ENCODE measurements around the gene HOMER1. TPM values are rescaled to one million over a fixed set of nuclear protein-coding genes. Genes with fewer than 3 reads are reported as not detected.
A peak's percentile ranks its signal among the peaks of the same experiment; 100 is the strongest.

HOMER1 gene
- total and polyA plus RNA-seq, 5 experiments from 2014 or later, result 0.70 to 5.4 (median 3.3) TPM

DNA sequence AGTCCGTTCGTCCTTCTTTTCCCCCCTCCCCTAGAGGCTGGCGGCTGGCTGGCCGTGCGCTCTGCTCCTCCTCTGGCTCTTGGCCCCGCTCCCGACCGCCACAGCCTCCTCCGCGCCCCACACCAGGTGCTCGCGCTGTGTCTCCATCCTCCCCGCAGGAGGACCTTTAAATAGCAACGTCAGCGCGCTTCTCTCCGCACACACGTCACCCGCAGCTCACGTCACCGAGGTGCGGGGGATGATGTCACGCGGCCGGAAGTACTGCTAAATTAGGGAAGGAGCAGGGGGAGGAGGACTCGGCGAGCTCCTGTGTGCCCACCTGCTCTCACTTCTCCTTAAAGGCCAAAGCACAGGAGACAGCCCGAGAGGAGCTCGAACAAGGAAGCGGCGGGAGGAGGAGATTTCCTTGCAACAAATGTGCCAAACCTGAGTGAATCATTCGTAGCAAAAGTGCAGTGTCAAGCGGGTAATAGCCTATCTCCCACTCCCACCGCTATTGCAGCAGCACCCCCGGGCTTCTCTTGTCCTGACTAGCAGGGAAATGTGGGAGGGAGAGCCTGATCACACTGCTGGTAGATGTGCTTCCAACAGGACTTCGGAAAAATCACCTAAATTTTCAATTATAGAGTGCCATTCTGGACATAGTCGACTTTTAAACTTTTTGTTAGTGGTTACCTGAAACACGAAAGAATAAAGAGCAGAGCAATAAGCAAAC is 614 bp upstream of the HOMER1 start:
- H3K27ac Mint-ChIP-seq, result peak overlapping the region; percentile 93 to 100 (median 99)
- H3K9me3 Mint-ChIP-seq, result no peaks in the 10 kb centered on the region
- peaks cover 0 to 2% (median 0%) of the 10 kb centered on the region in 3 donors for H3K36me3 Mint-ChIP-seq
- H3K4me3 Mint-ChIP-seq, result peak overlapping the region; percentile 90 to 100 (median 98)
- peaks cover 15 to 42% (median 35%) of the 10 kb centered on the region in 4 donors for H3K4me1 Mint-ChIP-seq
- H3K27me3 Mint-ChIP-seq, result peaks cover 0 to 26% (median 14%) of the 10 kb centered on the region in 5 donors
- DNase-seq (peak; percentile 80 to 96 (median 93)), ATAC-seq (peak; percentile 72 to 84)
- POLR2A ChIA-PET, result interaction anchor here (0.6 to 1.5 kb wide), 8 partner anchors 13 to 1024 kb away, joined by 3 to 9 read pairs (median 4); partner anchors contain the start of genes ARSB, JMY and TENT2

DNA sequence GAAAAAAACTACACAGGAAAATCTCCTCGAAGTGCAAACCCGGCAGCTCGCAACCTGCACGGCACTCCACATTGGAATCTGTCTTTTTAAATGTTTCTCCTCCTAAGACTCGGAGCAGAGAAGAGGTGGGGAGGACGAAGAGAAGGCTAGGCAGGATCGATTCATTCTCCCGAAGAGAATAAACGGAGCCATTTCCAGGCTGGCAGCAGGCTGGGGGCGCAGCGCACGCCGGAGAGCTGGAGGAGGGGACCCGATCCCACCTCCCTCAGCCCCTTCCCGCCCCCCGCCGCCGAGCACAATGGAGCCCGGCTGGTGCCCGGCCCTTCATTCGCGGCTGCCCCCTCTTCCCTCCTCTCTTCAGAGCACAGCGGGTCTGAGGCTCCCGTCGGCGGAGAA is 628 bp downstream of the HOMER1 start:
- Mint-ChIP-seq H3K27ac (peak overlapping the region in 9 of 10 donors; percentile 53 to 90 (median 80)), H3K4me1 (peaks cover 22 to 45% (median 39%) of the 10 kb centered on the region in 4 donors), H3K36me3 (peaks cover 0 to 2% (median 0%) of the 10 kb centered on the region in 3 donors), H3K27me3 (peaks cover 0 to 29% (median 14%) of the 10 kb centered on the region in 5 donors), H3K4me3 (peak overlapping the region; percentile 79 to 99 (median 86)), H3K9me3 (no peaks in the 10 kb centered on the region)
- POLR2A ChIA-PET, result interaction anchor here (0.6 to 1.5 kb wide), 5 partner anchors 17 to 639 kb away, joined by 3 to 9 read pairs (median 4); partner anchors contain the start of gene TENT2
- ATAC-seq (peak in 1 of 2 donors; percentile 20), DNase-seq (peak in 3 of 10 donors; percentile 19 to 22 (median 20))

DNA sequence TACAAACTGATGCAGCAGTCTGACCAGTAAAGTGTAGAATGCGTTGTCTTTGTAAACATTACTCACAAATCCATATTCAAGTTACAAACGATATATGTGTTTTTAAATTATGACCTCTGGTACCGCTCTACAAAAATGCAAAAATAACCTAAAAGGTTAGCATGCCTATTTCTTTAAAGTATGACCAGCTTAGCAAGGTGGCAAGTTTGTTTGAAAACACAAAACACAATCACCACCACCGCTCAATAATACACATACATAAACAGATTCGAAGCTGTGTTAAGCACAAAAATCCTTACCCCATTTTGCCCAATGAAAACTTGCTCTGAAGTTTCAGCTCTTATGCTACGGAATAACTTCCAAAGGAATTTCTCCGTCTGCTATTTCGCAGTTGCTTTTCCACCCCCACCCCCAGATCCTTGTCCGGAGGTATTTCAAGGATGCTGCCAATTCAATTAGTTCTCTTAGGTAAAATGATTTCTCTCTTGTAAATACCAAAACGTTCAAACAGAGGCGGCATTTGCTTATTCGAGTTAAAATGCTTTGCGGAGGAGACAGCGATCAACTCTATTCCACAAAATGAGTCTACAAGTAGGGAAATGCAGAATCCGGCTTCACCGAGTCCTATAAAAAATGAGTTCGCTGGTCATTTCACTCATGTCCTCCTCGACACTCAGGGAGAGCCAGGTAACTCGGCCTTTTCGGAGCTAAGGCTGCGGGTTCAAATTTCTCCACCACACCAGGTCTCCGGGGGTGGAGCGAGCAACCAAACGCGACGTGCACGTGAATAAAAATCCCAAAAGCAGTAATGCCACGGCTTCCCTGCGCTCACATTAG is 1.2 kb downstream of the HOMER1 start:
- POLR2A ChIA-PET, result interaction anchor here (0.6 to 1.2 kb wide), 2 partner anchors 608 to 639 kb away, joined by 3 to 5 read pairs; no protein-coding TSS in a partner anchor
- Mint-ChIP-seq H3K36me3 (peaks cover 0 to 2% (median 0%) of the 10 kb centered on the region in 3 donors), H3K9me3 (no peaks in the 10 kb centered on the region), H3K4me1 (peaks cover 19 to 43% (median 35%) of the 10 kb centered on the region in 4 donors), H3K4me3 (peak overlapping the region; percentile 79 to 99 (median 86)), H3K27me3 (peaks cover 0 to 29% (median 14%) of the 10 kb centered on the region in 5 donors), H3K27ac (peak overlapping the region in 9 of 10 donors; percentile 54 to 90 (median 80))
- DNase-seq (peak in 4 of 10 donors; percentile 6 to 23 (median 16)), ATAC-seq (no peak)

DNA sequence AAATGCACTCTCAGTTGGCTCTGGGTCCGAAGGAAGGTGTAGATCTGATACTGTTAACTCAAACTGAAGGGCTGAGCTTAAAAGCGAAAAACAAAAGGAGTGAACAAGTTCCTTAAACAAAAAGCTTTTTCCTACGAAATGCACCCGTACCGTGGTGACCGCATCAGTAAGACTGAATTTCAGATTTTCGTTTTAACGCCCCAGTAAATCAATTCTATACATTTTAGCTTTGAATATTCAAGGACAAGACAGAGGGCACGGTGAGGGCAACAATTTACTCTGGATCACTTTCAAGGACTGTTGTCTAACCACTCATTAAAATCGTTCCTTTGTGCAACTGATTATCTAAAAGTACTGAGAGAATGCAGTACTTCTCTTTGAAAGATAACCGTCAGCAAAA is 1.9 kb downstream of the HOMER1 start:
- Mint-ChIP-seq H3K27me3 (peaks cover 0 to 31% (median 14%) of the 10 kb centered on the region in 5 donors), H3K4me3 (peak overlapping the region in 8 of 10 donors; percentile 7 to 99 (median 84)), H3K4me1 (peaks cover 18 to 37% (median 30%) of the 10 kb centered on the region in 4 donors), H3K27ac (peak overlapping the region in 1 of 10 donors; percentile 84), H3K9me3 (no peaks in the 10 kb centered on the region), H3K36me3 (peaks cover 0 to 2% (median 0%) of the 10 kb centered on the region in 3 donors)
- ATAC-seq, result no peak
- no peak for DNase-seq
- POLR2A ChIA-PET, result no interaction called here

DNA sequence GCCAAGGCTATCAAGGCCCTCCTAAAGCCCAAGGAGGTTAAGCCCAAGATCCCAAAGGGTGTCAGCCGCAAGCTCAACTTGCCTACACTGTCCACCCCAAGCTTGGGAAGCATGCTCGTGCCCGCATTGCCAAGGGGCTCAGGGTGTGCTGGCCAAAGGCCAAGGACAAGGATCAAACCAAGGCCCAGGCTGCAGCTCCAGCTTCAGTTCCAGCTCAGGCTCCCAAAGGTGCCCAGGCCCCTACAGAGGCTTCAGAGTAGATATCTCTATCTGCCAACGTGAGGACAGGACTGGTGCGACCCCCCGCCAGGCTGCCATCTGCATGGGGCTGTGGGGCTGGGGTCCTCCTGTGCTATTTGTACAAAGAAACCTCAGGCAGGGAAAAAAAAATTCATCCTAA is 3.3 kb downstream of the HOMER1 start:
- POLR2A ChIA-PET, result no interaction called here
- Mint-ChIP-seq H3K4me1 (peaks cover 16 to 31% (median 27%) of the 10 kb centered on the region in 4 donors), H3K9me3 (no peaks in the 10 kb centered on the region), H3K27me3 (peaks cover 0 to 31% (median 14%) of the 10 kb centered on the region in 5 donors), H3K36me3 (peaks cover 0 to 2% (median 0%) of the 10 kb centered on the region in 3 donors), H3K4me3 (no peak overlapping the region), H3K27ac (no peak overlapping the region)
- DNase-seq (no peak), ATAC-seq (no peak)

DNA sequence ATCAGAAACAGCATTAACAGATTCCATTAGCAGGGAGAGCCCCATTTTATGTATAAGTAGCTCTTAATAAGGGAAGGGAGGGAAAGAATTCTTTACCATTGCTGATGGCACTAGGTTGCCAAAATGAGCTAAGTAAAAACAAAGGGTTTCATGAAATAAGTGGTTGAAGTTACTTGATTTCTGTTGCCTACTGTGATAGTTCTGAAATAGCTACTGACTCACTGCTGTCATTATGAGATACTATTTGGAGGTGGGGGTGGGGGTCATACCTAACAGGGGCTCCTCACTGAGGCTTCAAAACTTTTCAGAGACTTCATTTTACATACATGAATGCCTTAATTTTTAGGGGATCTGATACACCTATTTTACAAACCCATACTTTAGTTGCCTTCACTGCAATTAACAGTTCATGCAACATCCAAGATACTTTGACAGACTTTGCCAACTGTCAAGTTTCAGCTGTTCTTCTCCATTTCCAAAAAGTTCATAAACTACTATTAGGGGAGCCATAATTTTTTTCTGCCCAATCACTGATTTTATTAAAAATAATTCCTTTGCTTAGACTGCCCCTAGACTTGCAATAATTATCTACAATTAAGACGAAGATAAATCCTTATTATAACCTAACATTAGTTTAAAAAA is 4.6 kb downstream of the HOMER1 start:
- H3K27ac Mint-ChIP-seq, result peak overlapping the region in 1 of 10 donors; percentile 45
- peaks cover 0 to 31% (median 14%) of the 10 kb centered on the region in 5 donors for H3K27me3 Mint-ChIP-seq
- DNase-seq (no peak), ATAC-seq (no peak)
- H3K9me3 Mint-ChIP-seq, result no peaks in the 10 kb centered on the region
- peaks cover 12 to 24% (median 21%) of the 10 kb centered on the region in 4 donors for H3K4me1 Mint-ChIP-seq
- H3K4me3 Mint-ChIP-seq, result no peak overlapping the region
- POLR2A ChIA-PET, result interaction anchor here (1.5 kb wide), 1 partner anchor 273 kb away, joined by 4 read pairs; no protein-coding TSS in a partner anchor
- H3K36me3 Mint-ChIP-seq, result peaks cover 0 to 1% (median 0%) of the 10 kb centered on the region in 3 donors

DNA sequence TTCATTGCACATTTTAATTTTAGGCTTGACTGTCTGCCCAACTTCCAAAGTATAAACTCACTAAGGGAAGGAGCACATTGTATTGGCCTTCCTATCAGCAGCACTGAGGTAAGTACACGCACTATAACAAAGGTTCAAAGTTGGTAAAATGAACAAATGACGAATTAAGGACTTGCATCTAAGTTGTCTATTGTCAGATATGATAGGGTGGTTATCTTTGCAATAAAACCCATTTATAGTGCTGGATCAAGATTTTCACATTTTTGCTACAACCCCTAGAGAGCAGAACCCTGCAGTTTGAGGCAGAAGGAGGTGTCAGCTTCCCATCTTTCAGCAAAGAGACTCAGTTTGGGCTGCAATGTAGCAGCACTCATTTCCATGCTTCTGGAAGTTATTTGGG is 5.1 kb downstream of the HOMER1 start:
- H3K9me3 Mint-ChIP-seq, result no peaks in the 10 kb centered on the region
- peaks cover 0 to under 1% (median 0%) of the 10 kb centered on the region in 3 donors for H3K36me3 Mint-ChIP-seq
- no peak overlapping the region for H3K4me3 Mint-ChIP-seq
- DNase-seq, result no peak
- ATAC-seq, result no peak
- peaks cover 0 to 31% (median 14%) of the 10 kb centered on the region in 5 donors for H3K27me3 Mint-ChIP-seq
- no peak overlapping the region for H3K27ac Mint-ChIP-seq
- POLR2A ChIA-PET, result interaction anchor here (1.5 kb wide), 1 partner anchor 272 kb away, joined by 4 read pairs; no protein-coding TSS in a partner anchor
- H3K4me1 Mint-ChIP-seq, result peaks cover 10 to 23% (median 18%) of the 10 kb centered on the region in 4 donors

DNA sequence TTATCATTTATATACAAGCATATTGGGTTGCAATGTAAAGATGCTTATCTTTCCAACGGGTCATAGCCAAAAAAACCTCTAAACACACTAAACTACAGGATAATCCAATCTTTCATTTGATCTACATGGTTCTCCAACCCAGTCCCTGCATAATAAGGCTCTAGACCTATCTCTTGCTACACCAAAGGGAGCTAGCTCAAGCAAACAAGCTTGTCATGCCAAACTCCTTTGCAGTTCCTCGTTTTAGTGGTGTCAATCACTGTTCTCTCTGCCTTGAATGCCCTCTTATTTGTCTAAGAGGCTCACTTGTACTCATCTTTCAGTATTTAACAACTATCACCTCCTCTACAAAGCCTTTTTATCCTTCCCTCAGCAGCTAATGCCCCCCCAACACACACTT is 5.6 kb downstream of the HOMER1 start:
- peaks cover 0 to 3% (median 0%) of the 10 kb centered on the region in 3 donors for H3K36me3 Mint-ChIP-seq
- ATAC-seq, result no peak
- peaks cover 0 to 31% (median 14%) of the 10 kb centered on the region in 5 donors for H3K27me3 Mint-ChIP-seq
- DNase-seq, result no peak
- no peak overlapping the region for H3K4me3 Mint-ChIP-seq
- no peaks in the 10 kb centered on the region for H3K9me3 Mint-ChIP-seq
- peaks cover 10 to 23% (median 18%) of the 10 kb centered on the region in 4 donors for H3K4me1 Mint-ChIP-seq
- POLR2A ChIA-PET, result interaction anchor here (1.5 kb wide), 1 partner anchor 272 kb away, joined by 4 read pairs; no protein-coding TSS in a partner anchor
- no peak overlapping the region for H3K27ac Mint-ChIP-seq

DNA sequence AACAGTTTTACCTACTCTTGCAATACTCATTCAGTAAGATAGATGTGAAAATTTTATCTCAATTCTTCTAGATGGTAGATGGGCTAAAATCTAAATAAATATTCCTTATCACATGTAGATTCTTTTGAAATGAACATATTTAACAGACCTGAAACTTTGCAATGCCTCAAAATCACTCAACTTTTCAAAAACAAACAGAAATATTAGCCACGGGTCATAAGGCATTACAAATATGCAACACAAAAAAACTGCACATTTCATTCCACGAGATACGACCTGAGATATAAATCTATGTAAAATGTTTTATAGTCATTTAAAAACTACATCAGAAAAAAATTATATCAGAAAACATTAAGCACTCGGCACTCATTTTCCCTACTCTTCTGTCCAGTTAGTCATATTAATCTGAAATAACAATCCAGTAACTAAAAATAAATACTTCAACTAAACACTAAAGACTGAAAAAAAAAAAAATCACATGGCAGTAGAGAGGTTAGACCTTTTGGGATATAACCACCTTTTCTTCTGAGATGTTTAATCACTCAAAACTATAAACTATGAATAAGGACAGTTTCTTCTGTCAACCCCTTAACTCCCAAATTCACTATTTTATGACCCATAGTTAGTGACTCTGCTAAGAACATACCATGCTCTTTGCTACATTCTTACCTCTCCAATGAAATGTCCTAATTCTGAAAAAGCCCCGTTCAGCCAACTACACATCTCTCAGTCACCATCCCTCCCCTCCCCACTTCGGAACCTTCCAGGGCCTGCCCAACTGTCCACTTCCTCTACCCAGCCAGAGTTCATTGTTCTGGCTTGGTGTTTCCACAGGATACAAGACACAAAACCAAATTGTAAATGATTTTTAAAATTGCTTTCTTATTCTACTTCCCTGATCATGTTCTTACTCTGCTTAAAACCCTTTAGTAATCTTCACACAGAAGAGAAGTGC is 6.4 kb downstream of the HOMER1 start:
- Mint-ChIP-seq H3K4me3 (no peak overlapping the region), H3K27me3 (peaks cover 0 to 26% (median 14%) of the 10 kb centered on the region in 5 donors), H3K27ac (no peak overlapping the region), H3K9me3 (no peaks in the 10 kb centered on the region), H3K4me1 (peaks cover 10 to 15% (median 11%) of the 10 kb centered on the region in 4 donors), H3K36me3 (peaks cover 0 to 3% (median 0%) of the 10 kb centered on the region in 3 donors)
- POLR2A ChIA-PET, result interaction anchor here (1.5 kb wide), 1 partner anchor 271 kb away, joined by 4 read pairs; no protein-coding TSS in a partner anchor
- ATAC-seq (no peak), DNase-seq (no peak)

DNA sequence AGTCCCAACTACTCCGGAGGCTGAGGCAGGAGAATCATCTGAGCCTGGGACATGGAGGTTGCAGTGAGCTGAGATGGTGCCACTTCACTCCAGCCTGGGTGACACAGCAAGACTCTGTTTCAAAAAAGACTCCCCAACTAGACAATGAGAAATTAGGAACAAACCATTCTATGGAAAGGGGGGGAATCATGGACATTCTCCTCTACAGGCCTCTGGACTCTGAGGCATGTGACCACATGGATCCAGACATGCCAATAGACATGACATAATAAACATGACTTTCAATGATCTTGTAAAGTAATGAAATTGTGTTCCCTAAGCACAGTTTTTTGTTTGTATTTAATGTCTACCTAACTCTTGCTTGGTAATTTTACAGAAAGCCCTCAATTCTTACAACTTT is 8.8 kb downstream of the HOMER1 start:
- ATAC-seq (no peak), DNase-seq (no peak)
- POLR2A ChIA-PET, result no interaction called here
- no peaks in the 10 kb centered on the region for H3K9me3 Mint-ChIP-seq
- H3K36me3 Mint-ChIP-seq, result peaks cover 0 to 3% (median 0%) of the 10 kb centered on the region in 3 donors
- peaks cover 0 to 9% (median 0%) of the 10 kb centered on the region in 5 donors for H3K27me3 Mint-ChIP-seq
- H3K4me1 Mint-ChIP-seq, result peaks cover 2 to 10% (median 6%) of the 10 kb centered on the region in 4 donors
- H3K4me3 Mint-ChIP-seq, result no peak overlapping the region
- H3K27ac Mint-ChIP-seq, result no peak overlapping the region
